Lower leg skin (tissue), 4 donors: ENCODE measurements around the gene RXYLT1. TPM values are rescaled to one million over a fixed set of nuclear protein-coding genes. Genes with fewer than 3 reads are reported as not detected.

Source experiments
- DNase-seq, 2 donors: peaks; one replicate each; pipeline ENCODE4 v3.0.0-alpha.2; 2019; ENCODE audit warnings: low spot score in 2 of 2
- H3K4me3 ChIP-seq: fragments of 200-600 bp; sonication (generic); 2 replicates; pipeline ENCODE4 v1.5.1; 2017; ENCODE audit warnings: mild to moderate bottlenecking, low read depth; ENCODE audit not compliant: poor library complexity, severe bottlenecking
- POLR2A ChIP-seq, 2 donors: fragments of 450-650 bp; IDR thresholded peaks; one replicate each; pipeline ENCODE4 v1.6.1; 2016 to 2017; ENCODE audit warnings: antibody characterized with exemption in 2 of 2, mild to moderate bottlenecking in 1 of 2, moderate library complexity in 1 of 2
- WGBS, 2 donors: methylation state at CpG; one replicate each; pipeline ENCODE4 v1.1.5; 2018; 5-methylcytosine and 5-hydroxymethylcytosine counted together
- intact Hi-C: fragments of 100-400 bp; cut with DNase I; formaldehyde crosslinking; loops from one replicate; pipeline ENCODE4 v1.15.0; 2023; ENCODE audit warnings: low total_unique reads
- total RNA-seq, 4 donors: library from RNA; depleted of rRNA; stranded (reverse); fragments of >200 nt; gene quantifications; one replicate each; pipeline ENCODE4 v1.1.0, GENCODE V29; 2016
- TF ChIP-seq, protein P1 (sequence below), 3 donors: fragments of 450-650 bp; IDR thresholded peaks; one replicate each; pipeline ENCODE4 v1.5.1; 2016; ENCODE audit warnings: antibody characterized with exemption in 3 of 3, mild to moderate bottlenecking in 3 of 3, moderate library complexity in 2 of 3

Gene RXYLT1
- total RNA-seq, 4 donors from 2014 or later = 10.1 to 16.4 (median 14.7) TPM

DNA sequence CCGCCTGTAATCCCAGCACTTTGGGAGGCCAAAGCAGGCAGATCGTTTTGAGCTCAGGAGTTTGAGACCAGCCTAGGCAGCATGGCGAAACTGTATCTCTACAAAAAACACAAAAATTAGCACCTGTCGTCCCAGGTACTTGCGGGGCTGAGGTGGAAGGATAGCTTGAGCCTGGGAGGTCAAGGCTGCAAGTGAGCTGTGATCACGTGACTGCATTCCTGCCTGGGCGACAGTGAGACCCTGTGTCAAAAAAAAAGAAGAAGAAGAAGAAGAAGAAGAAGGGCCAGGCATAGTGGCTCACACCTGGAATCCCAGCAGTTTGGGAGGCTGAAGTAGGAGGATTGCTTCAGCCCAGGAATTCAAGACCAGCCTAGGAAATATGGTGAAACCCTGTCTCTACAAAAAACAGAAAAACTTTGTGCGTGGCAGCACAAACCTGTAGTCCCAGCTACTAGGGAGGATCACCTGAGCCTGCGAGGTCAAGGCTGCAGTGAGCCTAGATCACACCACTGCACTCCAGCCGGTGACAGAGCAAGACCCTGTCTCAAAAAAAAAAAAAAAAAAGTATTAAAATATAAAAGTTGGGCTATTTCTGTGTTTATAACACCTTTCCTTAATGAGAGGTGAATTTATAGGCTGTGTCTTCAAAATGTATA, 15.5 kb downstream of the RXYLT1 start:
- no peak for DNase-seq
- intact Hi-C loops = no loop called here
- no peak overlapping the region for H3K4me3 ChIP-seq
- WGBS, 2 donors = 86 to 89% methylated on average over 10 of the region's 10 CpGs
- TF ChIP-seq, protein P1, sequence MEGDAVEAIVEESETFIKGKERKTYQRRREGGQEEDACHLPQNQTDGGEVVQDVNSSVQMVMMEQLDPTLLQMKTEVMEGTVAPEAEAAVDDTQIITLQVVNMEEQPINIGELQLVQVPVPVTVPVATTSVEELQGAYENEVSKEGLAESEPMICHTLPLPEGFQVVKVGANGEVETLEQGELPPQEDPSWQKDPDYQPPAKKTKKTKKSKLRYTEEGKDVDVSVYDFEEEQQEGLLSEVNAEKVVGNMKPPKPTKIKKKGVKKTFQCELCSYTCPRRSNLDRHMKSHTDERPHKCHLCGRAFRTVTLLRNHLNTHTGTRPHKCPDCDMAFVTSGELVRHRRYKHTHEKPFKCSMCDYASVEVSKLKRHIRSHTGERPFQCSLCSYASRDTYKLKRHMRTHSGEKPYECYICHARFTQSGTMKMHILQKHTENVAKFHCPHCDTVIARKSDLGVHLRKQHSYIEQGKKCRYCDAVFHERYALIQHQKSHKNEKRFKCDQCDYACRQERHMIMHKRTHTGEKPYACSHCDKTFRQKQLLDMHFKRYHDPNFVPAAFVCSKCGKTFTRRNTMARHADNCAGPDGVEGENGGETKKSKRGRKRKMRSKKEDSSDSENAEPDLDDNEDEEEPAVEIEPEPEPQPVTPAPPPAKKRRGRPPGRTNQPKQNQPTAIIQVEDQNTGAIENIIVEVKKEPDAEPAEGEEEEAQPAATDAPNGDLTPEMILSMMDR (IDR thresholded peaks at IDR 0.05) = no peak
- no peak for TF ChIP-seq POLR2A (IDR thresholded peaks at IDR 0.05)

DNA sequence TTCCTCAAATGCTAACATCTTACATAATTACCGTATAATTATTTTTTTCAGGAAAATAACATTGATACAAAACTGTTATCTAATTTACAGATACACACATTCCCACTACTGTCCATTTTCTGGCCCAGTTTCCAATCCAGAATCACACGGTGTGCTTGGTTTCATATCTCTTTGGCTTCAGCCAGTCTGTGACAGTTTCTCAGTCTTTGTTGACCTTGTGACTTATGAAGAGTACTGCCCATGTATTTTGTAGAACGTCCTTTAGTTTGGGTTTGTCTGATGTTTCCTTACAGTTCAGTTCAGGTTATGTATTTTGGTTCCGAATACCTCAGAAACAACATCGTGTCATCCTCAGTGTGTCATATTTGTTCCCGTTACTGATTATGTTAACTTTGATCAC, 16.2 kb downstream of the RXYLT1 start:
- WGBS, 2 donors = 91 to 94% methylated on average over 6 of the region's 6 CpGs
- intact Hi-C loops = no loop called here
- no peak overlapping the region for H3K4me3 ChIP-seq
- no peak for DNase-seq
- no peak for TF ChIP-seq POLR2A (IDR thresholded peaks at IDR 0.05)
- TF ChIP-seq, protein P1 (IDR thresholded peaks at IDR 0.05) = no peak

DNA sequence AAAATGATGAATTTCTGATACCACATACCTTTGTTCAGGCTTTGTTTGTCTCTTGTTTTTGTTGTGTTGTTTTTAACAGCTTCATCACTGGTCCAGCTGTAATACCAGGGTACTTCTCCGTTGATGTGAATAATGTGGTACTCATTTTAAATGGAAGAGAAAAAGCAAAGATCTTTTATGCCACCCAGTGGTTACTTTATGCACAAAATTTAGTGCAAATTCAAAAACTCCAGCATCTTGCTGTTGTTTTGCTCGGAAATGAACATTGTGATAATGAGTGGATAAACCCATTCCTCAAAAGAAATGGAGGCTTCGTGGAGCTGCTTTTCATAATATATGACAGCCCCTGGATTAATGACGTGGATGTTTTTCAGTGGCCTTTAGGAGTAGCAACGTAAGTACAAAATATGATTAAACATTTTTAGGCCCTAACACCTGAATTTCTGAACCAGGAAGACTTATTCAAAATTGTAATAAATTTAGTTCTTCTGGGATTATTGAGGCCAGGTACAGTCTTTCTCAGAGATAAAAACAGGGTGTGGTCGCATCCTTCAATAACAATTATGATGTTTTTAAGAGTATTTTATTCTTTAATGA, 22.4 kb downstream of the RXYLT1 start:
- DNase-seq = no peak
- no peak for TF ChIP-seq POLR2A (IDR thresholded peaks at IDR 0.05)
- TF ChIP-seq, protein P1 (IDR thresholded peaks at IDR 0.05) = no peak
- intact Hi-C loops = no loop called here
- no peak overlapping the region for H3K4me3 ChIP-seq
- WGBS, 2 donors = 68 to 69% methylated on average over 6 of the region's 6 CpGs

DNA sequence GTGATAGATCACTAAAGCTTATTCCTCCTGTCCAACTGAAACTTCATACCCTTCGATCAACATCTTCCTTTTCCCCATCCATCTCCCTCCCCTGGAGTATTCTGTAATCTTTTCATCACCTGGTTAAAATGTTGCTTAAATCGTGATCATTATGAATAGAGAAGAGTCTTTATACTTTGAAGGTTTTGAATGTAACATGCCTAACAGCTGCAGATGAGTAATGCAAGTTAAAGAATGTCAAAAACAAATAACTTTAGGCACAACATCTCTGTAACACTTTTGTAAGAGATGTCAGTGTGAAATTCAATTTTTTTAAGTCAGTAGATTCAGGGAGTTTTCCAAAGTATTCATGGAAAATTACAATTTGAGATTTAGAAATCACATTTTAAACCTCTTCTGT, 25.0 kb downstream of the RXYLT1 start:
- WGBS, 2 donors = 84 to 86% methylated on average over 2 of the region's 2 CpGs

DNA sequence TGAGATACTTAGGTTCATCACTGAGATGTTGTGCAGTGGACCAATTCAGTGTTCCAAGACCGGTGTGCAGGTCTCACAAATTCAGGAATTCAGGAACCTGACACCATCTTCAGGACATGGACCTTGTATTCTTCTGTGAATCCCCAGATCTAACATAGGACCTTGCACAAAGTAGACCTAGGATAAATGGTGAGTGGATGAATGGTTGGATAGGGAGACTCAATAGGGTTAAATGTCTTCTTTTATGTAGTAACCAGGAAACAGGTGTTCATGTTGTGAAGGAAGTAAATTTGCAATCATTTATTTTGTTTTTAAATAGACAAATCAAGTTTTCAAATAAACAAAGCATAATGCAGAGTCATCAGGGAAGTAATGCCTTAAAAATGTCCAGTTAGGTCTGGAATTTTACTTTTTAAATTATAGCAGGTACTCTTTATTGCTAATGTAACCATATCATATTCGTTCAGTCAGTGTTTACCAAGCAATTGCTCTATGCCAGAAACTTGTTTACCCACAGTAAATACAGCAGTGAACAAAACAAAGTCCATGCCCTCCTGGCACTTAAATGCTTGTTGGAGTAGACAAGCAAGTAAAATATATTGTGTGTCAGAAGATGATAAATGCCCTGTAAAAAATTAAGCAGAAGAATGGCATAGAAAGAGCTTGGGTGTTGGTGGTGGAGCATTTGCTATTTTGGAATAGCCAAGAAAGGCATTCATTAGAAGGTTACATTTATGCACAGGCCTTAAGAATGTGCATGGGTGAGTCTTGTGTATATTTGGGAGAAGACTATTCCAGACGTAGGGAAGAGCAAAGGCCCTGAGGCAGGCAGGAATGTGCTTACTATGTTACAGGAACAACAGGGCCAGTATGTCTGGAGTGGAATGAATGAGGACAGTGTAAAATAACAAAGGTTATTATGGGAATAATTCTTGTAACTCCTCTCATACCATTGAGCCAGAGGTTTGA, 26.3 kb downstream of the RXYLT1 start:
- intact Hi-C loops = no loop called here
- H3K4me3 ChIP-seq = no peak overlapping the region
- DNase-seq = no peak
- TF ChIP-seq, protein P1 (IDR thresholded peaks at IDR 0.05) = no peak
- no peak for TF ChIP-seq POLR2A (IDR thresholded peaks at IDR 0.05)
- WGBS, 2 donors = 79% methylated on average over 3 of the region's 3 CpGs

More for the DNA sequence above, 25.0 kb downstream of the RXYLT1 start:
- no peak overlapping the region for H3K4me3 ChIP-seq
- intact Hi-C loops = no loop called here
- no peak for DNase-seq
- TF ChIP-seq, protein P1 (IDR thresholded peaks at IDR 0.05) = no peak
- no peak for TF ChIP-seq POLR2A (IDR thresholded peaks at IDR 0.05)
